Measurements from ENCODE around the gene LAMP1. TPM values are rescaled to one million over a fixed set of nuclear protein-coding genes. Genes with fewer than 3 reads are reported as not detected.

The LAMP1 gene
- total and polyA plus RNA-seq, 4 donors, result 97.4 to 210 (median 167) TPM

GRCh38 chr13:113319371-113319770 lies 22.3 kb downstream of the LAMP1 start:
- no peak overlapping the region for H3K4me3 ChIP-seq (ENCODE audit: low read length in 2 of 2)
- no peaks in the 10 kb centered on the region for H3K4me1 ChIP-seq (ENCODE audit: control insufficient read depth in 1 of 2, insufficient read depth in 2 of 2, low read length in 2 of 2)
- H3K36me3 ChIP-seq (ENCODE audit: control insufficient read depth in 1 of 2, insufficient read depth in 2 of 2, low read length in 1 of 2), result peaks cover 2 to 7% of the 10 kb centered on the region in 2 donors
- no peak overlapping the region for H3K27ac ChIP-seq (ENCODE audit: low read depth in 1 of 2, low read length in 2 of 2)
- no peaks in the 10 kb centered on the region for H3K27me3 ChIP-seq (ENCODE audit: control insufficient read depth in 1 of 2, insufficient read depth in 2 of 2, low read length in 1 of 2)
- intact Hi-C loops (cut with DNase I), result no loop called here
- 91 to 96% methylated on average over 14 of the region's 14 CpGs for WGBS, 2 donors
- ATAC-seq (ENCODE audit: low FRiP score), result no peak
- DNase-seq, result peak in 1 of 2 donors; percentile 57
- no peaks in the 10 kb centered on the region for H3K9me3 ChIP-seq (ENCODE audit: control insufficient read depth, low read length)

DNA sequence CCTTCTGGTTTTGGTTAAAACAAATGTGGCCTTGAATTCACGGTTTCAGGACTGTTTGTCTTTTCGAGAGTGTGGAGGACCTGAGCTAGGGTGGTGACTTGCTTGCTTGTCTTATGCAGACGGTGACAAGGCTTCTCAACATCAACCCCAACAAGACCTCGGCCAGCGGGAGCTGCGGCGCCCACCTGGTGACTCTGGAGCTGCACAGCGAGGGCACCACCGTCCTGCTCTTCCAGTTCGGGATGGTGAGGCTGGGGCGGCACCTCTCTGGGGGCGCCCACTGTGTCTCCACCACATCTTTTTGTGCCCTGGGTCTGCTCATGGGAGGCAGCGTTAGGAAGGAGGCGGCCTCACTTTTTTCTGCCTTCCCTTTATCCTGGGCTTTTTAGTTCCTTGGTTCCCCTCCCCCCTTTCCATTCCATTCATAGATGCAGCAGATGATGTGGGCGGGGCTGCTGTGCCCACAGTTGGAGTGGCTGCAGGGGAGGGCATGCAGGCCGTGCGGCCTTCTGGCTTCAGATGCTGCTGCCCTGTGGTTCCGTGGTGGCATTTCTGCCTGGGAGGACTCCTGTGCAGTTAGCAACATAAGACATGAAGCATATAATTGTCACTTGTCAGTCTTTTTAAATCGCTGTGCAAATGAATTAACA lies 23.3 kb downstream of the LAMP1 start:
- H3K27ac ChIP-seq (ENCODE audit: low read depth in 1 of 2, low read length in 2 of 2), result no peak overlapping the region
- ATAC-seq (ENCODE audit: low FRiP score) (no peak), DNase-seq (peak; percentile 28 to 35)
- 92% methylated on average over 19 of the region's 19 CpGs for WGBS, 2 donors
- no peaks in the 10 kb centered on the region for H3K9me3 ChIP-seq (ENCODE audit: control insufficient read depth, low read length)
- intact Hi-C loops (cut with DNase I), result no loop called here
- no peaks in the 10 kb centered on the region for H3K4me1 ChIP-seq (ENCODE audit: control insufficient read depth in 1 of 2, insufficient read depth in 2 of 2, low read length in 2 of 2)
- no peaks in the 10 kb centered on the region for H3K27me3 ChIP-seq (ENCODE audit: control insufficient read depth in 1 of 2, insufficient read depth in 2 of 2, low read length in 1 of 2)
- H3K4me3 ChIP-seq (ENCODE audit: low read length in 2 of 2), result no peak overlapping the region
- H3K36me3 ChIP-seq (ENCODE audit: control insufficient read depth in 1 of 2, insufficient read depth in 2 of 2, low read length in 1 of 2), result peaks cover 2 to 7% of the 10 kb centered on the region in 2 donors

- Histone ChIP-seq H3K36me3 (ENCODE audit: control insufficient read depth in 1 of 2, insufficient read depth in 2 of 2, low read length in 1 of 2) (peaks cover 2 to 7% of the 10 kb centered on the region in 2 donors), H3K9me3 (ENCODE audit: control insufficient read depth, low read length) (no peaks in the 10 kb centered on the region), H3K27ac (ENCODE audit: low read depth in 1 of 2, low read length in 2 of 2) (no peak overlapping the region), H3K4me3 (ENCODE audit: low read length in 2 of 2) (no peak overlapping the region), H3K27me3 (ENCODE audit: control insufficient read depth in 1 of 2, insufficient read depth in 2 of 2, low read length in 1 of 2) (no peaks in the 10 kb centered on the region), H3K4me1 (ENCODE audit: control insufficient read depth in 1 of 2, insufficient read depth in 2 of 2, low read length in 2 of 2) (no peaks in the 10 kb centered on the region)
- WGBS, 2 donors, result 90% methylated on average over 22 of the region's 22 CpGs
- DNase-seq (peak in 1 of 2 donors; percentile 21), ATAC-seq (ENCODE audit: low FRiP score) (no peak)
- intact Hi-C loops (cut with DNase I), result no loop called here
These were observed 24.5 kb downstream of the LAMP1 start for GRCh38 chr13:113321546-113321945.

- DNase-seq (peak in 1 of 2 donors; percentile 41), ATAC-seq (ENCODE audit: low FRiP score) (no peak)
- Histone ChIP-seq H3K36me3 (ENCODE audit: control insufficient read depth in 1 of 2, insufficient read depth in 2 of 2, low read length in 1 of 2) (peaks cover 2 to 7% of the 10 kb centered on the region in 2 donors), H3K4me3 (ENCODE audit: low read length in 2 of 2) (no peak overlapping the region), H3K27ac (ENCODE audit: low read depth in 1 of 2, low read length in 2 of 2) (no peak overlapping the region), H3K4me1 (ENCODE audit: control insufficient read depth in 1 of 2, insufficient read depth in 2 of 2, low read length in 2 of 2) (no peaks in the 10 kb centered on the region), H3K9me3 (ENCODE audit: control insufficient read depth, low read length) (no peaks in the 10 kb centered on the region), H3K27me3 (ENCODE audit: control insufficient read depth in 1 of 2, insufficient read depth in 2 of 2, low read length in 1 of 2) (no peaks in the 10 kb centered on the region)
- WGBS, 2 donors, result 86 to 89% methylated on average over 17 of the region's 17 CpGs
- intact Hi-C loops (cut with DNase I), result no loop called here
These were observed 25.0 kb downstream of the LAMP1 start for GRCh38 chr13:113322043-113322461.

DNA sequence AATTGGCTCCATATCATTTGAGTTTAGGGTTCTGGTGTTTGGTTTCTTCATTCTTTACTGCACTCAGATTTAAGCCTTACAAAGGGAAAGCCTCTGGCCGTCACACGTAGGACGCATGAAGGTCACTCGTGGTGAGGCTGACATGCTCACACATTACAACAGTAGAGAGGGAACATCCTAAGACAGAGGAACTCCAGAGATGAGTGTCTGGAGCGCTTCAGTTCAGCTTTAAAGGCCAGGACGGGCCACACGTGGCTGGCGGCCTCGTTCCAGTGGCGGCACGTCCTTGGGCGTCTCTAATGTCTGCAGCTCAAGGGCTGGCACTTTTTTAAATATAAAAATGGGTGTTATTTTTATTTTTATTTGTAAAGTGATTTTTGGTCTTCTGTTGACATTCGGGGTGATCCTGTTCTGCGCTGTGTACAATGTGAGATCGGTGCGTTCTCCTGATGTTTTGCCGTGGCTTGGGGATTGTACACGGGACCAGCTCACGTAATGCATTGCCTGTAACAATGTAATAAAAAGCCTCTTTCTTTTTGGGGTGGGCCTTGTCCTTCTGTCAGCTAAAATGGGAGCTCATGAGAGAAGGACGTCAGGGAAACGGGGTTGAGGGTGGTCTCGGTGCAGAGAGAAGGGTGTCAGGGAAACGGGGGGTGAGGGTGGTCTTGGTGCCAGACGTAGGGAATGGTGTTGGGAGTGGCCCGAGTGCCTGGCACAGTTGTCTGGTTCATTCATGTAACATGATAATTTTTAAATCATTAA lies 26.0 kb downstream of the LAMP1 start:
- WGBS, 2 donors, result 96% methylated on average over 25 of the region's 25 CpGs

DNA sequence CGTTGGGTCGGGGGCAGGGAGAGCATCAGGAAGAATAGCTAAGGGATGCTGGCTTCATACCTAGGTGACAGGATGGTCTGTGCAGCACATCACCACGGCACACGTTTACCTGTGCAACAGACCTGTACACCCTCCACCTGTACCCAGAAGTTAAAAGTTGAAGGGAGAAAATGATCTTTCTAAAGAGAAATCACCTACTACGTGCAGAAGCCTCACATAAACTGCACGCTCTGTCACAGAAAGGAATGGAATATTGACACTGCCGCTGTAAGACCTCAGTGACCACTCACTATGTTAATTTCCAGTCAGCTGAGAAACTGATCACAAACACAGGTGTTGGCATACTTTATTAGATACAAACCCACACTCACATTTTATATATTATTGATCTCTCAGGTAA lies 26.8 kb downstream of the LAMP1 start:
- 95 to 97% methylated on average over 7 of the region's 7 CpGs for WGBS, 2 donors
- H3K9me3 ChIP-seq (ENCODE audit: control insufficient read depth, low read length), result no peaks in the 10 kb centered on the region
- intact Hi-C loops (cut with DNase I), result no loop called here
- no peak overlapping the region for H3K27ac ChIP-seq (ENCODE audit: low read depth in 1 of 2, low read length in 2 of 2)
- H3K4me3 ChIP-seq (ENCODE audit: low read length in 2 of 2), result no peak overlapping the region
- DNase-seq (peak in 1 of 2 donors; percentile 3), ATAC-seq (ENCODE audit: low FRiP score) (no peak)
- H3K4me1 ChIP-seq (ENCODE audit: control insufficient read depth in 1 of 2, insufficient read depth in 2 of 2, low read length in 2 of 2), result no peaks in the 10 kb centered on the region
- no peaks in the 10 kb centered on the region for H3K27me3 ChIP-seq (ENCODE audit: control insufficient read depth in 1 of 2, insufficient read depth in 2 of 2, low read length in 1 of 2)
- H3K36me3 ChIP-seq (ENCODE audit: control insufficient read depth in 1 of 2, insufficient read depth in 2 of 2, low read length in 1 of 2), result peaks cover 2 to 5% of the 10 kb centered on the region in 2 donors

More for the DNA sequence above, 26.0 kb downstream of the LAMP1 start:
- ATAC-seq (ENCODE audit: low FRiP score) (no peak), DNase-seq (peak in 1 of 2 donors; percentile 18)
- peaks cover 2 to 5% of the 10 kb centered on the region in 2 donors for H3K36me3 ChIP-seq (ENCODE audit: control insufficient read depth in 1 of 2, insufficient read depth in 2 of 2, low read length in 1 of 2)
- H3K27ac ChIP-seq (ENCODE audit: low read depth in 1 of 2, low read length in 2 of 2), result no peak overlapping the region
- intact Hi-C loops (cut with DNase I), result no loop called here
- H3K4me3 ChIP-seq (ENCODE audit: low read length in 2 of 2), result no peak overlapping the region
- no peaks in the 10 kb centered on the region for H3K27me3 ChIP-seq (ENCODE audit: control insufficient read depth in 1 of 2, insufficient read depth in 2 of 2, low read length in 1 of 2)
- H3K9me3 ChIP-seq (ENCODE audit: control insufficient read depth, low read length), result no peaks in the 10 kb centered on the region
- no peaks in the 10 kb centered on the region for H3K4me1 ChIP-seq (ENCODE audit: control insufficient read depth in 1 of 2, insufficient read depth in 2 of 2, low read length in 2 of 2)

DNA sequence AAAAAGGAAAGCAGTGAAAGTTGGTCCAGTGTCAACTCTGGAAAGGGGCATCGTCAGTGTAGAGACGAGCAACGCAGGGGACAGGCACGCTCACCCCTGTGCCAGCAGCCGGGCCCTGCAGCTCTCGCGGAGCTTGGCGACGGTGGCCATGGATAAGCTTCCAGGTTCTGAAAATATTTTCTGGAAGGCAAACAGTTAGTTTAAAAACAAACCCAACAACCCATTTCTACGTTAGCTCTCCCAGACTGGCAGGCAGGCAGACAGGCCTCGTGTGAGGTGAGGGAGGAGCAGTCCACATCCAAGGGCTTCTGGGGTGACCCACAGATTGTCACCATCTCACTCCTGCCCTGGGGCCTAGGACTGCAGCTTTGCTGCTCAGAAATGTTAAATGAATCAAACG lies 27.4 kb downstream of the LAMP1 start:
- intact Hi-C loops (cut with DNase I), result no loop called here
- H3K4me1 ChIP-seq (ENCODE audit: control insufficient read depth in 1 of 2, insufficient read depth in 2 of 2, low read length in 2 of 2), result no peaks in the 10 kb centered on the region
- ATAC-seq (ENCODE audit: low FRiP score) (no peak), DNase-seq (peak in 1 of 2 donors; percentile 26)
- 61 to 64% methylated on average over 12 of the region's 12 CpGs for WGBS, 2 donors
- no peaks in the 10 kb centered on the region for H3K9me3 ChIP-seq (ENCODE audit: control insufficient read depth, low read length)
- H3K27ac ChIP-seq (ENCODE audit: low read depth in 1 of 2, low read length in 2 of 2), result no peak overlapping the region
- H3K27me3 ChIP-seq (ENCODE audit: control insufficient read depth in 1 of 2, insufficient read depth in 2 of 2, low read length in 1 of 2), result no peaks in the 10 kb centered on the region
- peaks cover 2 to 5% of the 10 kb centered on the region in 2 donors for H3K36me3 ChIP-seq (ENCODE audit: control insufficient read depth in 1 of 2, insufficient read depth in 2 of 2, low read length in 1 of 2)
- no peak overlapping the region for H3K4me3 ChIP-seq (ENCODE audit: low read length in 2 of 2)

GRCh38 chr13:113325779-113326178 lies 28.7 kb downstream of the LAMP1 start:
- H3K27me3 ChIP-seq (ENCODE audit: control insufficient read depth in 1 of 2, insufficient read depth in 2 of 2, low read length in 1 of 2), result no peaks in the 10 kb centered on the region
- no peaks in the 10 kb centered on the region for H3K9me3 ChIP-seq (ENCODE audit: control insufficient read depth, low read length)
- DNase-seq, result peak in 1 of 2 donors; percentile 48
- no peak overlapping the region for H3K27ac ChIP-seq (ENCODE audit: low read depth in 1 of 2, low read length in 2 of 2)
- no peak for ATAC-seq (ENCODE audit: low FRiP score)
- H3K4me1 ChIP-seq (ENCODE audit: control insufficient read depth in 1 of 2, insufficient read depth in 2 of 2, low read length in 2 of 2), result no peaks in the 10 kb centered on the region
- intact Hi-C loops (cut with DNase I), result no loop called here
- peaks cover 0 to 2% of the 10 kb centered on the region in 2 donors for H3K36me3 ChIP-seq (ENCODE audit: control insufficient read depth in 1 of 2, insufficient read depth in 2 of 2, low read length in 1 of 2)
- WGBS, 2 donors, result 79 to 80% methylated on average over 23 of the region's 23 CpGs
- no peak overlapping the region for H3K4me3 ChIP-seq (ENCODE audit: low read length in 2 of 2)

- 80 to 81% methylated on average over 13 of the region's 13 CpGs for WGBS, 2 donors
- no peak for ATAC-seq (ENCODE audit: low FRiP score)
- H3K4me3 ChIP-seq (ENCODE audit: low read length in 2 of 2), result no peak overlapping the region
- DNase-seq, result peak in 1 of 2 donors; percentile 15
- H3K27me3 ChIP-seq (ENCODE audit: control insufficient read depth in 1 of 2, insufficient read depth in 2 of 2, low read length in 1 of 2), result no peaks in the 10 kb centered on the region
- H3K36me3 ChIP-seq (ENCODE audit: control insufficient read depth in 1 of 2, insufficient read depth in 2 of 2, low read length in 1 of 2), result no peaks in the 10 kb centered on the region
- no peak overlapping the region for H3K27ac ChIP-seq (ENCODE audit: low read depth in 1 of 2, low read length in 2 of 2)
- H3K4me1 ChIP-seq (ENCODE audit: control insufficient read depth in 1 of 2, insufficient read depth in 2 of 2, low read length in 2 of 2), result no peaks in the 10 kb centered on the region
- no peaks in the 10 kb centered on the region for H3K9me3 ChIP-seq (ENCODE audit: control insufficient read depth, low read length)
- intact Hi-C loops (cut with DNase I), result no loop called here
These were observed 30.3 kb downstream of the LAMP1 start for GRCh38 chr13:113327391-113327765.

Measured in aorta (tissue), 5 donors.